Common myeloid progenitor, CD34-positive (primary cell): ENCODE results near the gene DHCR24.

Source experiments
- CTCF ChIA-PET: fragments of 350-600 bp; sonication (Branson Sonifier 250); formaldehyde crosslinking; loops from one replicate; lab custom pipeline; 2021; ENCODE audit warnings: antibody characterized with exemption; lab: Charles Lee
- POLR2A ChIA-PET: fragments of 350-600 bp; sonication (Branson Sonifier 250); formaldehyde crosslinking; loops from one replicate; lab custom pipeline; 2021; ENCODE audit warnings: antibody characterized with exemption; lab: Charles Lee
- DNase-seq, 3 donors: peaks; one replicate each; pipeline versions ENCODE4 v3.0.0 to v3.0.0-alpha.2; 2013
- H3K27ac ChIP-seq, 2 experiments: 1 replicate in 1 of 2; 2 replicates in 1 of 2; pipeline ENCODE4 v1.7.0; 2013; ENCODE audit warnings: inconsistent platforms in 2 of 2, low read length in 2 of 2, mild to moderate bottlenecking in 2 of 2, low read depth in 1 of 2, moderate library complexity in 1 of 2; ENCODE audit not compliant: severe bottlenecking in 2 of 2, insufficient read depth in 1 of 2, poor library complexity in 1 of 2
- H3K27me3 ChIP-seq, 5 experiments: replicated peaks in 2 of 5; 1 replicate in 3 of 5; 2 replicates in 2 of 5; pipeline versions ENCODE4 v1.6.1 to v1.7.0; 2013; ENCODE audit warnings: low read length in 4 of 5, mild to moderate bottlenecking in 2 of 5, moderate library complexity in 2 of 5, inconsistent platforms in 1 of 5; ENCODE audit not compliant: insufficient read depth in 5 of 5, control insufficient read depth in 4 of 5
- H3K36me3 ChIP-seq, 4 experiments: 1 replicate in 2 of 4; 2 replicates in 2 of 4; pipeline versions ENCODE4 v1.6.1 to v1.7.0; 2013; ENCODE audit warnings: low read length in 3 of 4, control low read depth in 1 of 4, mild to moderate bottlenecking in 1 of 4; ENCODE audit not compliant: control insufficient read depth in 4 of 4, insufficient read depth in 4 of 4
- H3K4me1 ChIP-seq, 4 experiments: 1 replicate in 3 of 4; 2 replicates in 1 of 4; pipeline versions ENCODE4 v1.6.1 to v1.7.1; 2013; ENCODE audit warnings: low read length in 3 of 4, mild to moderate bottlenecking in 3 of 4, control low read depth in 1 of 4, inconsistent platforms in 1 of 4, moderate library complexity in 1 of 4; ENCODE audit not compliant: control insufficient read depth in 4 of 4, insufficient read depth in 4 of 4; ENCODE audit errors: control extremely low read depth in 1 of 4
- H3K4me3 ChIP-seq, 7 experiments: 1 replicate in 4 of 7; 2 replicates in 3 of 7; pipeline versions ENCODE4 v1.5.1 to v1.7.0; 2013; ENCODE audit warnings: mild to moderate bottlenecking in 7 of 7, low read length in 6 of 7, moderate library complexity in 6 of 7, inconsistent platforms in 2 of 7, low read depth in 2 of 7, control low read depth in 1 of 7; ENCODE audit not compliant: insufficient read depth in 4 of 7, control insufficient read depth in 1 of 7; ENCODE audit errors: extremely low read depth in 1 of 7
- H3K9me3 ChIP-seq, 5 experiments: 1 replicate in 4 of 5; 2 replicates in 1 of 5; pipeline versions ENCODE4 v1.6.1 to v1.7.1; 2013; ENCODE audit warnings: low read length in 4 of 5, mild to moderate bottlenecking in 2 of 5, inconsistent platforms in 1 of 5, low read depth in 1 of 5, moderate library complexity in 1 of 5; ENCODE audit not compliant: control insufficient read depth in 4 of 5, insufficient read depth in 2 of 5; ENCODE audit errors: control extremely low read depth in 1 of 5
- WGBS: methylation state at CpG from one replicate; pipeline ENCODE4 v1.1.5; 2013; ENCODE audit not compliant: insufficient coverage; 5-methylcytosine and 5-hydroxymethylcytosine counted together

DHCR24 gene

GRCh38 chr1:54874079-54874830, 12.7 kb downstream of the DHCR24 start:
- no CpG with 5 or more reads among the region's 3 CpGs for WGBS
- DNase-seq = no peak
- CTCF ChIA-PET = interaction anchor here (1.1 to 2.3 kb wide), 3 partner anchors 11 to 72 kb away, joined by 3 to 5 read pairs (median 4); no protein-coding TSS in a partner anchor
- no peak overlapping the region for H3K4me3 ChIP-seq
- H3K27me3 ChIP-seq = no peaks in the 10 kb centered on the region
- peaks cover 0 to 4% (median 0%) of the 10 kb centered on the region in 5 experiments for H3K9me3 ChIP-seq
- POLR2A ChIA-PET = no interaction called here
- H3K27ac ChIP-seq = no peak overlapping the region
- H3K36me3 ChIP-seq = peaks cover 5 to 88% (median 27%) of the 10 kb centered on the region in 4 experiments
- H3K4me1 ChIP-seq = no peaks in the 10 kb centered on the region

- WGBS = 100% methylated on average over 4 of the region's 5 CpGs
- no peak overlapping the region for H3K4me3 ChIP-seq
- H3K27ac ChIP-seq = no peak overlapping the region
- ChIA-PET POLR2A (no interaction called here), CTCF (interaction anchor here (1.8 kb wide), 1 partner anchor 73 kb away, joined by 4 read pairs; no protein-coding TSS in a partner anchor)
- no peaks in the 10 kb centered on the region for H3K27me3 ChIP-seq
- no peaks in the 10 kb centered on the region for H3K4me1 ChIP-seq
- no peak for DNase-seq
- H3K9me3 ChIP-seq = no peaks in the 10 kb centered on the region
- peaks cover 7 to 90% (median 28%) of the 10 kb centered on the region in 4 experiments for H3K36me3 ChIP-seq
Measured at GRCh38 chr1:54872036-54872331, 15.0 kb downstream of the DHCR24 start.

DNA sequence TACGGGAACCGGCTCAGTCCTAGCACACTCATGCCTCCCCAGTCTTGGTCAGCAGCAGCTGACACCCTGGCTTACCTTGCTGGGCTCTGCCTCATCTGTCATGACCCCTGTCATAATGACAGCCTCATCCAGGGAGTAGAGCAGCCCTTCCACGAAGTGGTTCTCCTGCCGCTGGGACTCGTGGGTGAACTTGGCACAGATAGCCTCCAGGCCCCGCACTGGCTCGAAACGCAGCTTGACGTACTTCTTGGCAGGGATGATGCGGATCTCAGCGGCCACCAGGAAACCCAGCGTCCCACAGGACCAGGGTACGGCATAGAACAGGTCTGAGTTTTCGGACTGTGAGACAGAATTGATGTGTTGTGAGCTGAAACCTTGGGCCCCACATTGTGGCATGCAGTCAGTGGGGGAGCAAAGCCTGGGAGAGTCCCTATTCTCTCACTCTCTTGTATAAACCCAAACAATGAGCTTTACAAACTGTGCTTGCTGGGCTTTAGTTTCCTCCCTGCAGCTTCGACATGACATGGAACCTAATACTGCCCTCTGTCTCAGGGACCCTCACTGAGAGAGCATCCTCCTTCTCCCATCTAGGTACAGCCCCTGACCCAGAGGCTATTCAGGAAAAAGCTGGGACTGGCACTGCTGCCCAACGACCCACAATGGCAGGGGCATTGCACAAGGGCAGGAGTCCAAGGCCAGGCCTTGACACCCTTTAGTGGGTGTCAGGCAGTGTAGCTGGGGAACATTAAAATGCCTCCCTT, 15.5 kb downstream of the DHCR24 start:
- ChIA-PET CTCF (interaction anchor here (1.8 kb wide), 1 partner anchor 74 kb away, joined by 4 read pairs; no protein-coding TSS in a partner anchor), POLR2A (no interaction called here)
- no peak for DNase-seq
- Histone ChIP-seq H3K4me3 (no peak overlapping the region), H3K9me3 (no peaks in the 10 kb centered on the region), H3K36me3 (peaks cover 7 to 90% (median 27%) of the 10 kb centered on the region in 4 experiments), H3K4me1 (no peaks in the 10 kb centered on the region), H3K27me3 (no peaks in the 10 kb centered on the region), H3K27ac (no peak overlapping the region)
- WGBS = 96% methylated on average over 15 of the region's 16 CpGs

- Histone ChIP-seq H3K9me3 (no peaks in the 10 kb centered on the region), H3K27me3 (no peaks in the 10 kb centered on the region), H3K27ac (no peak overlapping the region), H3K36me3 (peaks cover 7 to 90% (median 27%) of the 10 kb centered on the region in 4 experiments), H3K4me3 (no peak overlapping the region), H3K4me1 (no peaks in the 10 kb centered on the region)
- 100% methylated on average over 2 of the region's 2 CpGs for WGBS
- ChIA-PET POLR2A (no interaction called here), CTCF (interaction anchor here (1.8 kb wide), 1 partner anchor 74 kb away, joined by 4 read pairs; no protein-coding TSS in a partner anchor)
- DNase-seq = no peak
Measured at GRCh38 chr1:54870869-54871268, 16.1 kb downstream of the DHCR24 start.

DNA sequence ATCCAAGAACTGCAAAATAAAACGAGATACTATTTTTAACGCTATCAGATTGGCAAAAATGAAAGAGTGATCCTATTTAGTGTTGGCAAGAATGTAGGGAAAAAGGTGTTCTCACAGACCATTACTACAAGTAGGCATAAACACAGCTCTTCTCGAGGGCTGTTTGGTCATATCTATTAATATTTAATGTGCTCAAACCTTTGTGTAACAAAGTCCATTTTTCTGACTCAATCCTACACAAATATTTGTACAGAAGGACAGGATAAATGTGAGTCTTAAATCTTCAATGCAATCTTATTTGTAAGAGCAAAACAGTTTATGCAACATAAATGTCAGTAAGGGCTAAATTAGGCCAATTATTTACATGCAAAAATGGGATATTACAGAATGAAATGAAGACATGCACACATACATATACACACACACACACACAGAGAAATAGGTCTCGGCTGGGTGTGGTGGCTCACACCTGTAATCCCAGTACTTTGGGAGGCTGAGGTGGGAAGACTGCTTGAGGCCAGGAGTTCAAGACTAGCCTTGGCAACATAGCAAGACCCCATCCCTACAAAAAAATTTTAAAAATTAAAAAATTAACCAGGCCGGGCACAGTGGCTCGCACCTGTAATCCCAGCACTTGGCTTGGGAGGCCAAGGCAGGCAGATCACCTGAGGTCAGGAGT, 17.7 kb downstream of the DHCR24 start:
- no peaks in the 10 kb centered on the region for H3K4me1 ChIP-seq
- H3K27ac ChIP-seq = no peak overlapping the region
- ChIA-PET CTCF (no interaction called here), POLR2A (no interaction called here)
- H3K27me3 ChIP-seq = no peaks in the 10 kb centered on the region
- H3K4me3 ChIP-seq = no peak overlapping the region
- no peak for DNase-seq
- H3K36me3 ChIP-seq = peaks cover 5 to 90% (median 25%) of the 10 kb centered on the region in 4 experiments
- H3K9me3 ChIP-seq = no peaks in the 10 kb centered on the region
- WGBS = 100% methylated on average over 4 of the region's 6 CpGs

GRCh38 chr1:54867717-54868057, 19.3 kb downstream of the DHCR24 start:
- Histone ChIP-seq H3K4me3 (no peak overlapping the region), H3K4me1 (no peaks in the 10 kb centered on the region), H3K9me3 (no peaks in the 10 kb centered on the region), H3K27ac (no peak overlapping the region), H3K27me3 (no peaks in the 10 kb centered on the region), H3K36me3 (peaks cover 5 to 91% (median 20%) of the 10 kb centered on the region in 4 experiments)
- DNase-seq = no peak
- WGBS = 100% methylated on average over 4 of the region's 4 CpGs
- ChIA-PET CTCF (interaction anchor here (0.6 kb wide), 1 partner anchor 291 kb away, joined by 3 read pairs; no protein-coding TSS in a partner anchor), POLR2A (no interaction called here)
